Tibial artery (tissue), 4 donors: Measurements from ENCODE around the gene HES7.

Source experiments
- DNase-seq, 2 donors: peaks; one replicate each; pipeline ENCODE4 v3.0.0-alpha.2; 2019
- H3K27ac ChIP-seq, 2 donors: fragments of 200-600 bp; sonication (generic) in 1 of 2; 1 replicate in 1 of 2; 2 replicates in 1 of 2; pipeline ENCODE4 v1.5.1; 2018 to 2019; ENCODE audit warnings: mild to moderate bottlenecking in 1 of 2
- H3K27me3 ChIP-seq, 2 donors: fragments of 200-600 bp; sonication (generic) in 1 of 2; one replicate each; pipeline versions ENCODE4 v1.5.1 to v1.6.0; 2016 to 2019
- H3K36me3 ChIP-seq, 3 donors: fragments of 200-600 bp; sonication (generic) in 2 of 3; one replicate each; pipeline ENCODE4 v1.5.1; 2016 to 2019; ENCODE audit warnings: mild to moderate bottlenecking in 2 of 3
- H3K4me1 ChIP-seq, 4 donors: fragments of 200-600 bp; sonication (generic) in 2 of 4; 1 replicate in 3 of 4; 2 replicates in 1 of 4; pipeline ENCODE4 v1.5.1; 2016 to 2019
- H3K4me3 ChIP-seq, 2 donors: fragments of 200-600 bp; sonication (generic) in 1 of 2; 1 replicate in 1 of 2; 2 replicates in 1 of 2; pipeline ENCODE4 v1.5.1; 2018 to 2019; ENCODE audit warnings: mild to moderate bottlenecking in 2 of 2
- H3K9me3 ChIP-seq, 3 donors: fragments of 200-600 bp; sonication (generic) in 1 of 3; one replicate each; pipeline ENCODE4 v1.5.1; 2016 to 2019
- CTCF ChIP-seq, 2 experiments: fragments of 200-600 bp in 1 of 2; fragments of 450-650 bp in 1 of 2; IDR thresholded peaks; one replicate each; pipeline ENCODE4 v1.5.1; 2017 to 2019; ENCODE audit warnings: antibody characterized with exemption in 2 of 2, mild to moderate bottlenecking in 1 of 2, moderate library complexity in 1 of 2
- intact Hi-C: fragments of 100-400 bp; cut with DNase I; formaldehyde crosslinking; loops from one replicate; pipeline ENCODE4 v1.15.0; 2023; ENCODE audit warnings: low total_unique reads

HES7 gene

GRCh38 chr17:8131844-8132441 is 8.0 kb upstream of the HES7 start:
- intact Hi-C loops, result no loop called here
- H3K9me3 ChIP-seq, result no peaks in the 10 kb centered on the region
- peaks cover 0 to 7% (median 2%) of the 10 kb centered on the region in 4 donors for H3K4me1 ChIP-seq
- DNase-seq, result no peak
- H3K36me3 ChIP-seq, result no peaks in the 10 kb centered on the region
- no peak overlapping the region for H3K27ac ChIP-seq
- peaks cover 0 to 6% of the 10 kb centered on the region in 2 donors for H3K27me3 ChIP-seq
- H3K4me3 ChIP-seq, result no peak overlapping the region
- TF ChIP-seq CTCF (IDR thresholded peaks at IDR 0.05), result no peak

- Histone ChIP-seq H3K36me3 (no peaks in the 10 kb centered on the region), H3K4me3 (no peak overlapping the region), H3K27ac (no peak overlapping the region), H3K4me1 (peaks cover 0 to 40% (median 31%) of the 10 kb centered on the region in 4 donors), H3K27me3 (peaks cover 0 to 10% of the 10 kb centered on the region in 2 donors), H3K9me3 (no peaks in the 10 kb centered on the region)
- intact Hi-C loops, result no loop called here
- DNase-seq, result no peak
- no peak for TF ChIP-seq CTCF (IDR thresholded peaks at IDR 0.05)
These were observed 4.3 kb upstream of the HES7 start for GRCh38 chr17:8128125-8128784.

GRCh38 chr17:8126491-8127066 is 2.7 kb upstream of the HES7 start:
- intact Hi-C loops, result no loop called here
- Histone ChIP-seq H3K27me3 (peaks cover 0 to 10% of the 10 kb centered on the region in 2 donors), H3K27ac (peak overlapping the region; percentile 64 to 68), H3K36me3 (no peaks in the 10 kb centered on the region), H3K4me1 (peaks cover 0 to 57% (median 48%) of the 10 kb centered on the region in 4 donors), H3K9me3 (no peaks in the 10 kb centered on the region), H3K4me3 (peak overlapping the region; percentile 56 to 70)
- no peak for DNase-seq
- no peak for TF ChIP-seq CTCF (IDR thresholded peaks at IDR 0.05)

- no peak for DNase-seq
- H3K27me3 ChIP-seq, result peaks cover 0 to 10% of the 10 kb centered on the region in 2 donors
- H3K9me3 ChIP-seq, result no peaks in the 10 kb centered on the region
- TF ChIP-seq CTCF (IDR thresholded peaks at IDR 0.05), result no peak
- intact Hi-C loops, result no loop called here
- peaks cover 0 to 62% (median 53%) of the 10 kb centered on the region in 4 donors for H3K4me1 ChIP-seq
- H3K36me3 ChIP-seq, result no peaks in the 10 kb centered on the region
- H3K27ac ChIP-seq, result peak overlapping the region; percentile 64 to 68
- H3K4me3 ChIP-seq, result peak overlapping the region; percentile 56 to 70
These were observed 2.1 kb upstream of the HES7 start for GRCh38 chr17:8125947-8126490.

GRCh38 chr17:8125154-8125946 is 1.4 kb upstream of the HES7 start:
- H3K4me1 ChIP-seq, result peaks cover 0 to 69% (median 59%) of the 10 kb centered on the region in 4 donors

More at GRCh38 chr17:8125154-8125946, 1.4 kb upstream of the HES7 start:
- Histone ChIP-seq H3K9me3 (no peaks in the 10 kb centered on the region), H3K36me3 (no peaks in the 10 kb centered on the region), H3K4me3 (peak overlapping the region; percentile 56 to 70), H3K27me3 (peaks cover 0 to 10% of the 10 kb centered on the region in 2 donors), H3K27ac (peak overlapping the region; percentile 64 to 68)
- intact Hi-C loops, result no loop called here
- peak; percentile 85 to 91 for DNase-seq
- TF ChIP-seq CTCF (IDR thresholded peaks at IDR 0.05), result no peak
